ENCODE data around the gene PHACTR1. TPM values are rescaled to one million over a fixed set of nuclear protein-coding genes. Genes with fewer than 3 reads are reported as not detected.

Gene PHACTR1
- total RNA-seq, 2 donors from 2014 or later: 0.05 to 0.29 TPM

DNA sequence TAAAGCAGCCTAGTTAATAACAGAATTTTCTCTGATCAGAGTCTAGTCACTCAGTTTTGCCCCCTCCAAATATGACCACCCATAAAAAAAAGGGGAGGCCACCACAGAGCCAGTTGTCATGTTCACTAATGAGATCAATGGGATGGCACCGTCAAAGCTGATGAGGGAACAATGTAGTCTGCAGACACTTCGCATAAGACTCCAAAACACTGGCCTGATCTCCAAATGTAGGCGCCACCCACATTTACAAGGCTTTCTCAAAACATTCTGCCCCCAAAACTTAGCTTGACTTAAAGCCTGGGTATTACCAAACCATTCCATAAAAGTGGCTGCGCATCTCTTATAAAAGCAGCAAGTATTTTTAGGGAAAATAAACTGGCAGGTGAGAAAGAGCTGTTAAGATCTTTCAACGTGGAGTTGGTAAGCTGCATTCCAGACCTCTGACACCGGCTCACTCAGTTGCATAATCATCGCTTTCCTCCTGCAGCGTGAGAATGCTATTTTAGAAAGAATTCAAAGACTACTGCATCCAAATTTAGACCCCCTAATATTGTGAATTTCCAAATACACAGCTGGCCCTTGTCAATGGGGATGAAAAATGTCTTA lies 552.4 kb downstream of the PHACTR1 start:
- peaks cover 0 to 4% of the 10 kb centered on the region in 2 donors for H3K9me3 Mint-ChIP-seq
- no peak for ATAC-seq
- no peak for DNase-seq (ENCODE audit: low spot score in 2 of 2)
- H3K27ac Mint-ChIP-seq: no peak overlapping the region
- peaks cover 0 to 5% of the 10 kb centered on the region in 2 donors for H3K36me3 Mint-ChIP-seq

DNA sequence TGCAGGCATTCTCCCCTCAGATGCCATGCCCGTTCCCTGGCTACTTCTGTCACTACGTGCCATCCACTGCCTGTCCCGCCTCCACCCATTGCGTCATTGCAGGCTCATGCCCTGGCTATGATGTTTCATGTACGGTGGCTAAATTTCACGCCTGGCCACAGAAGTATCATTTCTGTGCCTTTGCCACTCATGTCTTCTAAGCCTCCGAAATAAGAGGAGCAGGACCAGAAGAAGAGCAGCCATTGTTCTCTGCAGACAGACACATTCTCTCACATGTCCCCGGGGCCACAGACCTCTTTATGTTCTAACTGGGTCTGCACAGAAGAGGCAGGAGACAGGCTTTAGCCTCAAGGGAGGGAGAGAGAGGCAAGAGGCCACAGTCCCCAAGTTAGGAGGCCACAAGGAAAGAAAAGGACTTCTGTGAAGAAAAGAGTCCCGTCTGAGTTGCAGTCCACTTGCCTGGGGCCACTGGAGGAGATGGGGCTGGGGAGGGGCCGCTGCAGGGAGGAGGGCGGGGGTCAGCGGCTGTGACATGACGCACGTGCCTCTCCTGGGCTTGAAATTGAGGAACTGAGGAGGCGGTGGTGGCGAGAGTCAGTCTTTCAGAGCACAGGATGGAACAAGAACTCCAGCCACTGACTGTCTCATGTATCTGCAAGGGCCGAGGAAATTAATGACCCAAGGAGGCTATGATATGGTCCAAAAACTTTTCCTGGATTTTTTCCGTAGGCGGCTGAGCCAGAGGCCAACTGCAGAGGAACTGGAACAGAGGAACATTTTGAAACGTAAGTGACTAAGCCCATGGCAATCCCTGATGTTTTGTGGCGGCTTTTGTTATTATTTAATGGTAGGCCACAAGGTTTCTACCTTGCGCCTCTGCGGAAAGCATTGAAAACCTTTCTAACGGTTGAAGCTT lies 555.8 kb downstream of the PHACTR1 start:
- no peaks in the 10 kb centered on the region for H3K9me3 Mint-ChIP-seq
- DNase-seq (ENCODE audit: low spot score in 2 of 2) (no peak), ATAC-seq (no peak)
- H3K36me3 Mint-ChIP-seq: no peaks in the 10 kb centered on the region
- H3K27ac Mint-ChIP-seq: no peak overlapping the region

DNA sequence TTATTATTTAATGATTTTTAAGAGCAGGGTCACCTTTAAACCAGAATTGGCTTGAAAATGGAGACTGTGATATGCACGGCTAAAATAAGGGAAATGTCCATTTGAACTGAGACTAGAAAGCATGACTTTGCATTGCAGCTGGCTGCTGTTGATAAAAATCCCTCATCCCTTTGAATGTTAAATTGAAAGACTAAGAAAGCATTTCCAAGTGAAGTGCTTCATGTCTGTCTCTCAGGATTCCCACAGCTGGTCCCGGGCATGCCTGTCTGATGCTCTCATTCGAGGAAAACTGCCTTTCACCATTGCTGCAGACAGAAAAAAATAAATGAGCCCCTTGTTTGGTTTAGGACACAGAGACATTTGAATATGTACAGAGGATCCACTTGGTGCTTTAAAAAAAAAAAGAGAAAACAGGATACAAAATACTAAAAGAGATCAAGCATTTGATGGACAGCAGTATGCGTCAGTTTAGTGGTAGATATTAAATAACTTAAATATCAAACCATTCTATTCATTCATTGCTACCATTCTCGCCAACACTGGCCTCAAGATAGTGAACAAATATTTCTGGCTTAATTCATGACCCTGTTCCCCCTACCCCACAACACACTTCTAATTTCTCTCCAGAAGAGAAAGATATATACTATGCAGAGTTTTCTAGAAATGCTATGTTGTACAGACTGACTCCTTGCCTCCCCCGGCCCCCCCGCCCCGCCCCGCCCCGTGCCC lies 556.8 kb downstream of the PHACTR1 start:
- Mint-ChIP-seq H3K27ac (peak overlapping the region in 1 of 2 donors; percentile 64), H3K36me3 (no peaks in the 10 kb centered on the region), H3K9me3 (no peaks in the 10 kb centered on the region)
- ATAC-seq (no peak), DNase-seq (ENCODE audit: low spot score in 2 of 2) (no peak)

DNA sequence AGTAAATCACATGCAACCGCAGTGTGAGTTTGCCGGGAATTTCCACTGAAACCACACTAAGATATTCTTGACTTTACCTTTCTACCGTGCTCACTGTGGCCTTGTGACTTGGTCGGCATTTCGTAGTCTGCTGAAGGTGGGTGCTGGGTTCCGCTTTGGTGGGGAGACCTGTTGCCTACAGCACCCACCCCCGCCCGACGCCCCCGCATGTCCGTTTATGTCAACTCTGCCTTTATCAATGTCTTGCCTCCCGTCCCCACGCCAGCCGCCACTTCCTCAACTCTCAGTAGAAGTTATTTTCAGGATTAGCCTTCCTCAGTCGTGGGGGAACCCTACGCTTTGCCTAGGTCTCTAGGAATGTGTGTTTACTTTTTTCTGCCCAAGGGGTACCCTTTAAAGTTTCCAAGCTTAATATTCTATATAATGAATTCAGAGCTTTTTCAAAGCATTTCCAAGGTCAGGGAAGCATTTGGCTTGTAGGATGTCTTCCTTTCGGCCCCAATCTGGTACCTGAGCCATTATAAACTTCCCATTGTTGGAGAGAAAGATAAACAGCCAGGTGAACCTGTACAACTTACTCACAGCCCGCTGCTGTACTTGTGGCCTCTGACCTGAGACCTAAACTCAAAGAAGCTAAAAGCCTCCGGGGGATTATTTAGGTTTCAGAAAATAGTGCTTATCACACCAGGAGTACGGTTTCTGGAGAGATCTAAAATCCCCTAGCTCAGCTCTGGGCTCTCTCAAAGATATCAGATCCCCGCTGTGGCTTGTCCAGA lies 557.6 kb downstream of the PHACTR1 start:
- Mint-ChIP-seq H3K36me3 (no peaks in the 10 kb centered on the region), H3K9me3 (no peaks in the 10 kb centered on the region), H3K27ac (peak overlapping the region; percentile 36 to 64)
- ATAC-seq: peak; percentile 91 to 93
- peak; percentile 23 to 72 for DNase-seq (ENCODE audit: low spot score in 2 of 2)

DNA sequence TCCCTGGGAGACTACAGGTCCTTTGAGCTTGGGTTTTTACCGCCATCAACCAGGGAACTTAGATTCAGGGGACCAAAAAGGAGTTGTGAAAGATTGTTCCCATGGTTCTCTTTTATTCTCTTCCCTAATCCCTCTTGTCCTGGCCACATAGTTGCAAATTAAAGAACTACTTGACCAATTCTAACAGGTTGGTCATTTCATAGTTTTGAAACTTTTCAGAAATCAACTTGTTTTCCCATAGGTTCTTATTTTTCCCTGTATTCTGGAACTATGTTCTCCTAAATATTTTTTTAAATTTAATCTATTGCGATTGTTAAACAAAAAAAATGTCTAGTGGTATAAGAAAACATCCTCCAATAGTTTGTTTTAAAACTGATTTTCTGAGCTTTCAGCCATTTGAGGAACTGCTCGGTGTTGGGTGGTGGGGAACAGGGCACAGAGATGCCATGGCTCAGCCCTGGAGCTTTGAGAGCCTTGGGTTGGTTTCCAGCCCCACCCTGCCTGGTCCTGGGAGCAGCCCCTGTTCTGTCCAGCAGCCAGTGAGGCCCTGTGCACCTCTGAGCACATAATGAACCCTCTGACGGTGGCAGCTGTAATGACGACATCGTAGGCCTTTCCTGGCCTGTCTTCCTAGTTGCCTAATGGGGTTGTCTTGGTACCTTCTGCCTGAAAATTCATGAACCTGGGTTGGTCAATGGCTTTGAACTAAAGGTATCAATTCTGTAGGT lies 558.3 kb downstream of the PHACTR1 start:
- H3K36me3 Mint-ChIP-seq: no peaks in the 10 kb centered on the region
- H3K9me3 Mint-ChIP-seq: no peaks in the 10 kb centered on the region
- DNase-seq (ENCODE audit: low spot score in 2 of 2) (no peak), ATAC-seq (no peak)
- peak overlapping the region; percentile 36 to 64 for H3K27ac Mint-ChIP-seq

DNA sequence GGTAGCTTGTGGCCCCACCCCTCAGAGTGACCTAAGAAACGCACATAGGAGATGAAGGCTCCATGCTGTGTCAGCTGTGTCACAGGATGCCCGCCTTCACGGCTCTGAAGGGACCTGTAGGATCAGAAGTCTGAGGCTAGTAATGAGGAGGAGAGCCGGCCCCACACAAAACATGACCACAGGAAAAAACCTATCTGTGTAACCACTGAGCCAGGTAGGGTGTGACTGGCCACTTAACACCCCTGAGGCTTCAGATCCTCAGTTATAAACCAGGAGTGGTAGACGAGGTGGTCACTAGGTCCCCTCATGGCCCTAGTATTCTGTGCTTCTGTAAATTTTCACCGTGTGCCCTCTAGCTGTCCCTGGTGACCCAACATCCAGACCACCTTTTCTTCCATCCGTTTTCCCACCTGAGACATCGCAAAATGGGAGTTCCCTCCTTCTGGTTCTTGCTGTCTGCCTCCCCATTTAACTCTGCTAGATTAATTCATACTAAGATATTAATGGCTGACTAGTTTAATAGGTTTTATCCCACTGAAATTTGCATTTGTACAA lies 558.9 kb downstream of the PHACTR1 start:
- Mint-ChIP-seq H3K36me3 (no peaks in the 10 kb centered on the region), H3K9me3 (no peaks in the 10 kb centered on the region), H3K27ac (no peak overlapping the region)
- ATAC-seq (no peak), DNase-seq (ENCODE audit: low spot score in 2 of 2) (no peak)

DNA sequence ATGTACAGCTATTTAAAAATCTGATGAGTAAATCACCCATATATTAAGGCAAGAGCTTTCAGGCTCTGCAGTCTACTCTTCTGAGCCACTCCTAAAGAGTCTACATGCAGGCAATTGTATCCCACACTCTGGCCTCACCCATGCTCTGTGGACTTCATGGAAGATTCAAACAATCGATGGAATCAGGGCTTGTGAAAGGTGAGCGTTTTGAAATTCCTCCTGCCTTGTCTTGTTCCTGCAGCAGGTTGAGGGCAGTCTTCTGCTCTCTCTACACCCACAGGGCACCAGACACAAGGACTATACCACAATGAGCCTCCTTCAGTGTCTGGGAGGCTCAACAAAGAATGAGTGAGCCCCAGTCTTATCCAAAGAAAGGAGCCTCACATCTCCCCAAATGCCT lies 560.7 kb downstream of the PHACTR1 start:
- Mint-ChIP-seq H3K9me3 (no peaks in the 10 kb centered on the region), H3K36me3 (no peaks in the 10 kb centered on the region), H3K27ac (no peak overlapping the region)
- DNase-seq (ENCODE audit: low spot score in 2 of 2) (no peak), ATAC-seq (no peak)

DNA sequence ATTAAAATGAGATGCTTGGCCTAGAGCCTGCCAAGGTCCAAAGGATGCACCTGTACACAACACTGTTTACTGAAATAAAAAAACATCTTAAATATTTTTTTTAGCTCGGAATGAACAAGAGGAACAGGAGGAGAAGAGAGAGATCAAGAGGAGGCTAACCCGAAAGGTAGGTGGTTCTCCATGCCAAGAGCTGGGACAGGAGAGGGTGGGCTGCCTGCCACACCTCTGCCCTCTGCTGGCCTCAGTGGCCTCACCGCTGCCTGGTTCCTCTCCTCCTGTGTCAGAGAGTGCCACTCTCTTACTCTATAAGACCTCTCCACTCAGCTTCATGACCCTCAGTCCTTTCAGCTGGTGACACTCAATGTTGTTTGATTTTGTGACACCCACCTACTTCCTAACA lies 561.6 kb downstream of the PHACTR1 start:
- DNase-seq (ENCODE audit: low spot score in 2 of 2): no peak
- Mint-ChIP-seq H3K9me3 (no peaks in the 10 kb centered on the region), H3K27ac (no peak overlapping the region), H3K36me3 (no peaks in the 10 kb centered on the region)
- ATAC-seq: no peak

DNA sequence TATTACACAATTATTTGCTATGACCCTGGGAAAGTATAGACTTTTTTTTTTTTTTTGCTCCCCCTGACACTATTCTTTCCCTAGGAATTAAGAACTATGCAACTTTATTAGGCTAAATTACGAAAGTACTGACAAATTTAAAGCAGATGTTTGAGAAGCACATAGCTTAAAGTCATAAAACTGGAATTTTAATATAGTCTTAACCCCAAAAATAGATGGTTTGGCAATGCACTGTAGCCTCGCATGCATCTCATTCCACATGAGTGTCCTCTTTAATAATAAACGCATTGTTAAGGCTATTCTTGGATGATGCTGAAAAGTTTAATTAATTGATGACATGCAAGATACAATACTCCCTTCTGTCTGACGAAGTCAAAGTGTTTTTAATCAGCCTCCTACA lies 562.4 kb downstream of the PHACTR1 start:
- ATAC-seq (no peak), DNase-seq (ENCODE audit: low spot score in 2 of 2) (no peak)
- Mint-ChIP-seq H3K27ac (no peak overlapping the region), H3K9me3 (peaks cover 0 to 5% of the 10 kb centered on the region in 2 donors), H3K36me3 (peaks cover 0 to 5% of the 10 kb centered on the region in 2 donors)

DNA sequence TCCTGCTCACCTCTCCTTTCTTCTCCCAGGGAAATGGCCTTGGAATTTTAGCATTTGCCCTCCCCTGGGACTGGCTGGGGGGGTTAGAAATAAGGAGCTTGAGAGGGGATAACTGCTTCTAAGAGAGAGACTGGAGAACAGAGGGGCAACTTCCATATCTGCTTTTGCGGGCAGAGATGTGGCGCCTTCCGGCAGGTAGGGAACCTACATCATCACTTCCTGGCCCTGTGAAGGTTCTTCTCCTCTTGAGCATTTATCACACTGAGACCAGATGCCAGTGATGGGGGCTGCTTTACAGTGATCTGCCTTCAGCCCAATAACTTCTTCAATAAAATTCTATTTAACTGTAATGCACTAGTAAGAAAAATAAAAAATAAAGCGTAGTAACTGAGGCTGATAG lies 563.7 kb downstream of the PHACTR1 start:
- H3K27ac Mint-ChIP-seq: no peak overlapping the region
- H3K36me3 Mint-ChIP-seq: peaks cover under 1 to 7% of the 10 kb centered on the region in 2 donors
- ATAC-seq (no peak), DNase-seq (ENCODE audit: low spot score in 2 of 2) (no peak)
- H3K9me3 Mint-ChIP-seq: peaks cover under 1 to 6% of the 10 kb centered on the region in 2 donors

DNA sequence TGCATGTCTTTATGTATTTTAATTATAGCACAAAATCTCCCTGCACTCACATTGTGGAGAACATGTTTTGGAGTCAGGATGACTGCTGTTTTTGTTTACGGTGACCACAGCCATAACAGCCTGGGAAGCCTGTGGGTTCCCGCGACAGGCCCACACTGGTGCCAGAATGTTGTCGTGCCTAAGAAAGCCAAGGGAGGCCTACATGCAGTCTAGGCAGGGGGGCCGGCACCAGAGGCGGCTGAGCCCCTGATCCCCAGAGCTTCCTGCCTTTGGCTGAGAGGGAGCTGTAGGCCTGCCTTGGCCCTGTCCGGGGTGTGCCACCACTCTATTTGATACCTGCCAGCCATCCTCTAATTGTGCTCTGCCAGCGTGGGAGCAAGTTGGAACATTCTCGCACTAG lies 565.1 kb downstream of the PHACTR1 start:
- H3K9me3 Mint-ChIP-seq: peaks cover 8 to 13% of the 10 kb centered on the region in 2 donors
- DNase-seq (ENCODE audit: low spot score in 2 of 2) (no peak), ATAC-seq (no peak)
- H3K27ac Mint-ChIP-seq: no peak overlapping the region
- peaks cover 13 to 21% of the 10 kb centered on the region in 2 donors for H3K36me3 Mint-ChIP-seq

DNA sequence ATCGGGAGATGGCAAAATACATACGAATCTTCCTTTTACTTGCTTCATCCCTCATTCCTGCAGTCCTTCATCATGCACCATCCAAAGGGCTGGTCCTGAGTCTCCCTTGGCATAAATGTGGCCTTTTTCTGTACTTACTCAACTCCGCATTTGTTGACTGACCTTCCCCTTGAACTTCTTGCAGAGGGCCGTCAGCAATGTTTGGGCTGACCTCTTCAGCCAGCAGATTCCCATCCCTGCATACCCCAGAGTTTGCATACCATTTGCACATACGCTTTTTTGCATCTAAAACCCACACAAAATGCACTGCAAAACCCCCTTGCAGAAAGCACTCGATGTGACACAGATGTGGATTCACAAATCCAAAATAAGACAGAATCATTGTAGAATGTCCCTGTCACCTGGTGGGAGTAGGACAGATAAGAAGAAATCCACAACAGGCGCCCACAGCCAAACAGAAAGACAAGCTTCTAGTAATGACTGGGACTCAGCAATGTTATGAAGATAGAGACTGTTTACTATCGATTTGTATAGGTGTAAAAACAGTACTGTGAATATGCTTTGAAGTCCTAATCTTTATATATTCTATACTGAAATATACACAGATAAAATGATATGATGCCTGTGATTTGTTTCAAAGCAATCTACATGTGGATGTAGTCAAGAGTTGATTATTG lies 566.0 kb downstream of the PHACTR1 start:
- no peak overlapping the region for H3K27ac Mint-ChIP-seq
- H3K36me3 Mint-ChIP-seq: peaks cover 22 to 30% of the 10 kb centered on the region in 2 donors
- no peak for DNase-seq (ENCODE audit: low spot score in 2 of 2)
- ATAC-seq: peak in 1 of 2 donors; percentile 73
- peaks cover 13% of the 10 kb centered on the region in 2 donors for H3K9me3 Mint-ChIP-seq

DNA sequence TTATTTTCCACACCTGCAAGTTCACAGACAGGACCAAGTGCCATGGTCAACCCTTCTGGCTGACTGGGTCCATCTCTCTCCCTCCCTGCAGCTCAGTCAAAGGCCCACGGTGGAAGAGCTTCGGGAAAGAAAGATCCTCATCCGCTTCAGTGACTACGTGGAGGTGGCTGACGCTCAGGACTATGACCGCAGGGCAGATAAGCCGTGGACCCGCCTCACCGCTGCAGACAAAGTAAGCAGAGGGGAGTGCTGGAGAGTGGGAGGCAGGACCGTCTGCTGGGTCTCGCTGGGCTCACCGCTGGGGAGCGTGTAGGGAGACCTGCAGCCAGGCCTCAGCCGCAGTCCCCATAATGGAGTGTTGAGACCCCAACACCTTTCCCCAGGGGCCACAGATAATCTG lies 566.8 kb downstream of the PHACTR1 start:
- DNase-seq (ENCODE audit: low spot score in 2 of 2): no peak
- ATAC-seq: no peak
- Mint-ChIP-seq H3K9me3 (peaks cover 14 to 15% of the 10 kb centered on the region in 2 donors), H3K27ac (no peak overlapping the region), H3K36me3 (peaks cover 24 to 35% of the 10 kb centered on the region in 2 donors)

DNA sequence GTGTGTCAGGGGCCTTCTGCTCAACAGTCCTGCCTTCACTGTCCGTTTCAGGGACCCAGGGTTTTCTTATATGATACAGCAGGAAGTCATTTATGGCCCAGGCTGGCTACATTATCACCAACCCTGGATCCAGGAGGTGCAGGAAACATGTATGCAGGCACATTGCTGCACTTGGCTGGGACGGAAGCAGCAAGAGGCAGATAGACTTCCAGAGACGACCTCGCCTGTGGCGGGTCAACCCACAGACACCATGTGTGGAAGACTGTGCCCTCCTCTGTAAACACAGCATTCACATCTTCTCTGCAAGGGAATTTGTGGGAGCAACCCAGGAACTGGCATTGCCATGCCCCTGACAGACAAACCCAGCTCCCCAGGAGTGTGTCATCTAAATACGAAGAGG lies 568.1 kb downstream of the PHACTR1 start:
- ATAC-seq (no peak), DNase-seq (ENCODE audit: low spot score in 2 of 2) (no peak)
- peaks cover 33 to 44% of the 10 kb centered on the region in 2 donors for H3K36me3 Mint-ChIP-seq
- H3K9me3 Mint-ChIP-seq: peaks cover 14 to 17% of the 10 kb centered on the region in 2 donors
- no peak overlapping the region for H3K27ac Mint-ChIP-seq

DNA sequence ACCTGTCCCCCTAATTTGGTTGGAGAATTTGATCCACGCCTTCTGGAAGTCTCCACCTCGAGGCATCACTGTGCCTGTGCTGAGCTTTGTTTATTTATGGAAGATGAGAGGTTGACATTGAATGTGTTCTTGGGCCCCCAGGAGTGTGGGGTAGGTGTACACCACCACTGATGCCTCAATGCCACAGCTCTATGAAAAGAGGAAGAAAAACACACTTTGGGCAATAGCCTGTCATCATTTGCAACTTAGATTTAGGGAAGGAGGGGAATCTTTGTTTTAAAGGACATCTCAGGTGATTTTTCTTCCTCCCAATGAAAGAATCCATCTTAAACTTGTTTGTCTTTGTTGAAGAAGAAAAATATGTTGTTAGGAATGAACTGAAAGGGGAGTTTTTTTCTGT lies 569.1 kb downstream of the PHACTR1 start:
- ATAC-seq (no peak), DNase-seq (ENCODE audit: low spot score in 2 of 2) (no peak)
- Mint-ChIP-seq H3K36me3 (peaks cover 38 to 54% of the 10 kb centered on the region in 2 donors), H3K27ac (no peak overlapping the region), H3K9me3 (peaks cover 14 to 23% of the 10 kb centered on the region in 2 donors)

Data from activated naive CD4-positive, alpha-beta T cell treated with anti-CD3 and anti-CD28 coated beads, Interleukin-2, amount 50 U/mL, for 72 hours (primary cell).